GM15510 (cell line): ENCODE measurements around the gene ARHGAP15.

Experiments
- POLR2A ChIP-seq: IDR thresholded peaks from 3 replicates; pipeline ENCODE4 v1.6.1; 2011; ENCODE audit warnings: borderline replicate concordance; ENCODE audit not compliant: insufficient read length; ENCODE audit errors: extremely low read depth

ARHGAP15 gene

DNA sequence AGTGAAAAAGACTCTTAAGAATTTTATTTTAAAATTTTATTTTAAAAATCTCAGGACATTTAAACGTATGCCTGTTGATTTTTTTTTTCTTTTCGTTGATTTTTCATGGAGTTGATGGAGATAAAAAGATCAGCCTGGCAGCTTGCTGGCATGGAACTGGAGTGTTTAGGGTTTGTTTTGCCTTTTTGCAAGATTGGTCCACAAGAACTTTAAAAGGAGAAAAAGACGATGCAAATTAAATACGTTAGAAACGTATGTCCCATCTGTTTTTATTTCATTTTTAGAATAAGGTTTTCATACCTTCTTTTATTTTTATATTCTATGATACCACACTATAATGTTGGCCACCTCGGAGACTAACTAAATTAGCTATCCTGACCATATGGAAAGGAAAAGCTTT, 254.9 kb downstream of the ARHGAP15 start:
- TF ChIP-seq POLR2A = no peak

- TF ChIP-seq POLR2A = no peak
These were observed 261.0 kb downstream of the ARHGAP15 start for GRCh38 chr2:143390171-143390570.

DNA sequence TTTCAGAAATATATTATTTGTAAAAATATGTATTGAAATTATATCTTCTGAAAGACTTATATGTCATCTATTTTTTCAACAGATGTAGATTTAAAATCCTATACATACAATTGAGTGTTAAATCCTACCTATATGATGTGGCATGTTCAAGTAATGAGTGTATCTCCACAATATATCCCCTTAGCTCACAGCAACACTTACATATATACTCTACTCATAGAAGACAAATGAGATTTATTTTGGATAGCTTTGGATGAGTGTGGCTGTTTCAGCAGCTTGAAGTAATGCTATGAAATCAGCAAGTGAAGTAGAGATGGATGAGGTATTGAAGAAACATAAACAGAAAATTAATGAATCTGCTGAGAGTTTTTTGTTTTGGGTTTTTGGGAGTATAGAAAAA, 263.1 kb downstream of the ARHGAP15 start:
- no peak for TF ChIP-seq POLR2A

- no peak for TF ChIP-seq POLR2A
These were observed 264.8 kb downstream of the ARHGAP15 start for GRCh38 chr2:143394062-143394461.

GRCh38 chr2:143397884-143398614, 268.8 kb downstream of the ARHGAP15 start:
- TF ChIP-seq POLR2A = no peak

GRCh38 chr2:143398781-143399180, 269.6 kb downstream of the ARHGAP15 start:
- no peak for TF ChIP-seq POLR2A

GRCh38 chr2:143399631-143400069, 270.4 kb downstream of the ARHGAP15 start:
- no peak for TF ChIP-seq POLR2A

DNA sequence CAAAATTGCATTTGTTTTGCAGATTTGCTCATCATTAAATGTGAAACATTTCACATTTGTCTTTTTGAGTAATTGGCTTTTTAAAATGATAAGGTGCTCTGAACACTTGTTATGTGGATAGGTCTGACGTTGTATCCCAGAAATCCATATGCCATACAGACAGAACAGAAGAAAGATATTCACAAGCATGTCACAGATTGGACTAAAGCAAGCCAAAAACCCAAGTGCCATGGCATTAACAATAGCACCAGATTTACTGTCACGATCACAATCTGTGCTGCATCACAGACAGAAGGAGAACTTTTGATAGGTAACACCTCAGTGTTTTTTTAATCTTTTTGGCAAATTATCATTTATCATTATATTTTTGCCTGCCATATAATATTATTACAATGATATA, 272.6 kb downstream of the ARHGAP15 start:
- no peak for TF ChIP-seq POLR2A

GRCh38 chr2:143402451-143402850, 273.2 kb downstream of the ARHGAP15 start:
- no peak for TF ChIP-seq POLR2A

DNA sequence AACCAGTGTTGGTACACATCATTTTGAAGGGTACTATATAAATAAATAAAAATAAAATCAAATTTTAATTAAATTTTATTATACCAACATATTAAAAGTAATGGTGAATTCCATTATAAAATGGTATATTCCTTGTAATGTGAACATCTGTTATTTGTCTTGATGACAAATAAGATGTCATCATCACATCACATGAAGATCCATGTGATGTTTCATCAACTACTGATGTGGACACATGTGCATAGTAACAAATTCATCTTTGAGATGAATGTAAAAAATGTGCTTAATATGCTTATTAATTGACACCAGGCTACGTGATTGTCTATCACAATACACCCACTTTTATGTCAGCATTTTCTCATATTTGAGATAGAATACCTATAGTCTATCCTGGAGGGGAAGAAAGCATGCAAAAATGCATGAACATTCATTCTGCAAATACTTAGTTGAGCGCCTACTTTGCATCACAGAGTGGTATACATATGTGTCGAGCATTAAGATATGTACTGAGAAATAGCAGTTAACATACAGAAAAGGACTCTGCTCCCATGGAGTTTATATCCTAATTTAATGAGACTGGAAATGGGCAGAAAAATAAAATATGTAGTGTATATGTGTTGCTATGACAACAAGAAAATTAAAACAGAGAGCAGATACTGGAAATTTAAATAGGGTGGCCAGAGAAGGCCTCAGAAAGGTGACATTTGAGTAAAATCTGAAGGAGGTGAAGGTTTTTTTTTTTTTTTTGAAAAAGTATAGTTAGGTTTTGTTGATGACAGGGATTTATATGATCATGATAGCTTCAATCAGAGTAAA, 281.1 kb downstream of the ARHGAP15 start:
- no peak for TF ChIP-seq POLR2A

- TF ChIP-seq POLR2A = no peak
These were observed 286.4 kb downstream of the ARHGAP15 start for GRCh38 chr2:143415571-143415970.

DNA sequence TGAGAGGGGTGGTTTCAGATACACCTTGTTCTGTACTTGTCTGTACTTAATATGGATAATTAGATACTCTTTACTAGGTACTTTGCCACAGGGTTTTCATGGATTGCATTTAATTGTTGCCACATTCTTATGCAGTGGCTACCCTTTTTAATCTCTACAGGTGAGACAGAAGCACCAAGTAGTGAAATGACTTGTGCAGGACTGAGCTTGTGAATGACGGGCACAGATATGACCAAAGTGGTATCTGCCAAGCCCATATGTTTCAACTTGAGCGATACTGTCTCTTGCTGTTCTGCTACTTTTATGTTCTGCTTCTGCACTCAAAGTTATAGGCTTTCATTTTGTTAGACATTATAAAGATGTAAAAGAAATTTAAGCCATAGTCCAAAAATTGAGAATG, 288.2 kb downstream of the ARHGAP15 start:
- TF ChIP-seq POLR2A = no peak

- TF ChIP-seq POLR2A = no peak
These were observed 291.1 kb downstream of the ARHGAP15 start for GRCh38 chr2:143420313-143420712.

DNA sequence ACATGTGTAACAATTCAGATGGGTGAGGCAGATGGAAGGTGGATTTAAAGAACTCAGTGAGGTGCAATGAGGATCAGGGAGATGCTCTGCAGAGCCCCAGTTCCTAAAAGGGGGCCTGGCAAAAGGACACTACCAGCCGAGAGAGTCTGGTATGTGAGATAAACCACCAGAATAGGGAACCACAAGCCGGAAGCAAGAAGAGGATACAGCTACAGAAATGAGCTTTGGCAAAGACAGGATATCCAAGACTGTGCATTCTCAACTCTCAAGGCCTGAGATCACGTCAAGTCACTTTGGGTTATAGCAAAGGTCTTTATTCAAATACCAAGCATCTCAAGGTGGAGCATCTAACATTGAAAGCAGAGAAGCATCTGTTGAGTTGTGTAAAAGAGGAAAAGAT, 293.5 kb downstream of the ARHGAP15 start:
- no peak for TF ChIP-seq POLR2A

- TF ChIP-seq POLR2A = no peak
These were observed 296.7 kb downstream of the ARHGAP15 start for GRCh38 chr2:143425896-143426295.

DNA sequence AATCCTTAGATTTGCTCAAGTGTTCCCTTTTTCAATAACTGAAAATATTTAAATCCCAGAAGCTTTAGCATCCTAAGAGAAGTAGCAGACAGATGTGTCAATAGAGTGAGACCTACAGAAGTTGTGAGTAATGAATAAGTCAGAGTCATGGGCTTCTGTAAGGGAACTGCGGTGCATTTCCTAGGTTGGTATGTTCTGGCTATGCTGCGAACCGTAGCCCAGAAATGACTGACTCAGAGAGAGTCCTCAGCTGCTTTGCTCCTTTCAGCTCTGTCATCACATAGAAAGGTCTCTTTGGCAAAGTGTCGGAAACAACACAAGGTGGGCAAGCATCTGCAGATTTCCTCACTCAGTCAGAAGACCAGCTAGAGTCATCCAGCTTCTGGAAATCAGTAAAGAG, 297.1 kb downstream of the ARHGAP15 start:
- no peak for TF ChIP-seq POLR2A

- no peak for TF ChIP-seq POLR2A
These were observed 299.5 kb downstream of the ARHGAP15 start for GRCh38 chr2:143428700-143429099.
